Erythroblast (primary cell): ENCODE results near the gene SHTN1.

Experiments used
- DNase-seq, 2 experiments: peaks; one replicate each; lab custom pipeline; 2025; lab: John Stamatoyannopoulos, UW
- GATA1 ChIP-seq: IDR thresholded peaks from 2 replicates; pipeline ENCODE4 v1.6.1; 2011; ENCODE audit warnings: low read depth, mild to moderate bottlenecking, control low read depth, low read length, moderate library complexity
- POLR2A ChIP-seq: IDR thresholded peaks from 2 replicates; pipeline ENCODE4 v1.6.1; 2011; ENCODE audit warnings: mild to moderate bottlenecking, low read length

Gene SHTN1

GRCh38 chr10:116973946-116974455 is 31.0 kb downstream of the SHTN1 start:
- no peak for DNase-seq
- TF ChIP-seq POLR2A (no peak), GATA1 (no peak)

- no peak for TF ChIP-seq POLR2A
- TF ChIP-seq GATA1 = no peak
- DNase-seq = no peak
Measured at GRCh38 chr10:116973371-116973905, 31.5 kb downstream of the SHTN1 start.

- TF ChIP-seq GATA1 (no peak), POLR2A (no peak)
Measured at GRCh38 chr10:116972131-116972530, 32.9 kb downstream of the SHTN1 start.

GRCh38 chr10:116970050-116970449 is 34.9 kb downstream of the SHTN1 start:
- DNase-seq = no peak
- no peak for TF ChIP-seq POLR2A

More at GRCh38 chr10:116972131-116972530, 32.9 kb downstream of the SHTN1 start:
- no peak for DNase-seq

GRCh38 chr10:116968331-116968730 is 36.7 kb downstream of the SHTN1 start:
- TF ChIP-seq GATA1 = no peak
- no peak for TF ChIP-seq POLR2A
- no peak for DNase-seq

GRCh38 chr10:116961406-116962251 is 43.4 kb downstream of the SHTN1 start:
- no peak for DNase-seq
- TF ChIP-seq POLR2A = no peak
- TF ChIP-seq GATA1 = no peak

GRCh38 chr10:116960066-116960776 is 44.8 kb downstream of the SHTN1 start:
- DNase-seq = no peak
- TF ChIP-seq POLR2A (no peak), GATA1 (no peak)

GRCh38 chr10:116952729-116953128 is 52.3 kb downstream of the SHTN1 start:
- no peak for DNase-seq
- TF ChIP-seq POLR2A = no peak
- TF ChIP-seq GATA1 = no peak

GRCh38 chr10:116948530-116948870 is 56.5 kb downstream of the SHTN1 start:
- TF ChIP-seq POLR2A (no peak), GATA1 (no peak)
- no peak for DNase-seq

GRCh38 chr10:116947841-116948529 is 57.0 kb downstream of the SHTN1 start:
- TF ChIP-seq POLR2A = no peak
- no peak for TF ChIP-seq GATA1
- no peak for DNase-seq

- DNase-seq = no peak
- TF ChIP-seq POLR2A (no peak), GATA1 (no peak)
Measured at GRCh38 chr10:116944911-116945310, 60.1 kb downstream of the SHTN1 start.

GRCh38 chr10:116931806-116932205 is 73.2 kb downstream of the SHTN1 start:
- no peak for DNase-seq

GRCh38 chr10:116926426-116926825 is 78.6 kb downstream of the SHTN1 start:
- DNase-seq = no peak
- no peak for TF ChIP-seq GATA1
- no peak for TF ChIP-seq POLR2A

More at GRCh38 chr10:116931806-116932205, 73.2 kb downstream of the SHTN1 start:
- TF ChIP-seq GATA1 (no peak), POLR2A (no peak)
